Cardiac muscle cell (in vitro differentiated cells and primary cell): ENCODE data around the gene MRPS6. TPM values are rescaled to one million over a fixed set of nuclear protein-coding genes. Genes with fewer than 3 reads are reported as not detected.

ENCODE experiments used
- DNase-seq, 2 donors: peaks; one replicate each; pipeline versions ENCODE4 v3.0.0 to v3.0.0-alpha.2; 2010 to 2017; ENCODE audit warnings: low read depth in 1 of 2, low spot score in 1 of 2
- H3K27ac ChIP-seq: fragments of 200-600 bp; sonication (generic); 2 replicates; pipeline ENCODE4 v1.5.1; 2016
- H3K27me3 ChIP-seq: fragments of 200-600 bp; sonication (generic); 2 replicates; pipeline ENCODE4 v1.6.0; 2016; ENCODE audit warnings: control low read depth
- H3K36me3 ChIP-seq: fragments of 200-600 bp; sonication (generic); 2 replicates; pipeline ENCODE4 v1.5.1; 2016; ENCODE audit warnings: control low read depth
- H3K4me1 ChIP-seq: fragments of 200-600 bp; sonication (generic); 2 replicates; pipeline ENCODE4 v1.8.1; 2017; ENCODE audit warnings: low read depth, mild to moderate bottlenecking, mixed run types
- H3K4me3 ChIP-seq: fragments of 200-600 bp; sonication (generic); 2 replicates; pipeline ENCODE4 v1.5.1; 2016; ENCODE audit warnings: mild to moderate bottlenecking
- H3K9me3 ChIP-seq: fragments of 200-600 bp; sonication (generic); 2 replicates; pipeline ENCODE4 v1.5.1; 2017; ENCODE audit warnings: low read depth, mild to moderate bottlenecking, control low read depth
- CTCF ChIP-seq: IDR thresholded peaks from 2 replicates; pipeline ENCODE4 v1.5.1; 2012; ENCODE audit warnings: low read depth, mild to moderate bottlenecking, low read length
- polyA plus RNA-seq: library from polyadenylated mRNA; unstranded; fragments of >200 nt; fragmentation: Nextera tagmentation; extraction: Ambion mirVana; gene quantifications from 2 replicates; pipeline ENCODE4 v1.2.1, GENCODE V29; 2016
- total RNA-seq: library from RNA; depleted of rRNA; stranded (reverse); fragments of >200 nt; gene quantifications from 2 replicates; pipeline ENCODE4 v1.2.3, GENCODE V29; 2016

MRPS6 gene
- total and polyA plus RNA-seq, 2 experiments from 2014 or later, result 83.8 to 335 TPM

- Histone ChIP-seq H3K36me3 (peaks cover 6% of the 10 kb centered on the region), H3K4me3 (no peak overlapping the region), H3K4me1 (peaks cover 62% of the 10 kb centered on the region), H3K27me3 (no peaks in the 10 kb centered on the region), H3K27ac (peak overlapping the region; percentile 95), H3K9me3 (no peaks in the 10 kb centered on the region)
- DNase-seq, result peak; percentile 14 to 57
- no peak for TF ChIP-seq CTCF
These were observed 56.7 kb downstream of the MRPS6 start for GRCh38 chr21:34129901-34130715.

- Histone ChIP-seq H3K4me1 (peaks cover 62% of the 10 kb centered on the region), H3K27me3 (no peaks in the 10 kb centered on the region), H3K4me3 (no peak overlapping the region), H3K9me3 (no peaks in the 10 kb centered on the region), H3K36me3 (peaks cover under 1% of the 10 kb centered on the region), H3K27ac (peak overlapping the region; percentile 95)
- DNase-seq, result no peak
- TF ChIP-seq CTCF, result no peak
These were observed 57.3 kb downstream of the MRPS6 start for GRCh38 chr21:34130716-34130985.

GRCh38 chr21:34131586-34131985 lies 58.2 kb downstream of the MRPS6 start:
- H3K4me1 ChIP-seq, result peaks cover 62% of the 10 kb centered on the region
- H3K36me3 ChIP-seq, result no peaks in the 10 kb centered on the region
- H3K9me3 ChIP-seq, result no peaks in the 10 kb centered on the region
- H3K27me3 ChIP-seq, result no peaks in the 10 kb centered on the region
- no peak for DNase-seq
- no peak overlapping the region for H3K4me3 ChIP-seq
- TF ChIP-seq CTCF, result no peak
- H3K27ac ChIP-seq, result peak overlapping the region; percentile 95

- Histone ChIP-seq H3K4me1 (peaks cover 62% of the 10 kb centered on the region), H3K27me3 (no peaks in the 10 kb centered on the region), H3K36me3 (no peaks in the 10 kb centered on the region), H3K27ac (peak overlapping the region; percentile 95), H3K9me3 (no peaks in the 10 kb centered on the region), H3K4me3 (no peak overlapping the region)
- no peak for TF ChIP-seq CTCF
- no peak for DNase-seq
These were observed 58.8 kb downstream of the MRPS6 start for GRCh38 chr21:34132202-34132601.

GRCh38 chr21:34132926-34133325 lies 59.5 kb downstream of the MRPS6 start:
- Histone ChIP-seq H3K4me1 (peaks cover 59% of the 10 kb centered on the region), H3K4me3 (no peak overlapping the region), H3K27me3 (no peaks in the 10 kb centered on the region), H3K27ac (peak overlapping the region; percentile 95), H3K36me3 (no peaks in the 10 kb centered on the region), H3K9me3 (no peaks in the 10 kb centered on the region)
- DNase-seq, result no peak
- no peak for TF ChIP-seq CTCF
